Stimulated activated CD4-positive, alpha-beta T cell treated with anti-CD3 and anti-CD28 coated beads, TNF-alpha, amount 100 ng/mL, for 24 hours (primary cell): ENCODE measurements around the gene OPCML.

ENCODE experiments used
- DNase-seq, 3 experiments: peaks; one replicate each; pipeline ENCODE4 v3.0.0-alpha.2; 2020; ENCODE audit warnings: low read depth in 3 of 3

OPCML gene

GRCh38 chr11:133232665-133233064 is 299.6 kb downstream of the OPCML start:
- no peak for DNase-seq

GRCh38 chr11:133230431-133230830 is 301.9 kb downstream of the OPCML start:
- no peak for DNase-seq

GRCh38 chr11:133228471-133229329 is 303.6 kb downstream of the OPCML start:
- no peak for DNase-seq

DNA sequence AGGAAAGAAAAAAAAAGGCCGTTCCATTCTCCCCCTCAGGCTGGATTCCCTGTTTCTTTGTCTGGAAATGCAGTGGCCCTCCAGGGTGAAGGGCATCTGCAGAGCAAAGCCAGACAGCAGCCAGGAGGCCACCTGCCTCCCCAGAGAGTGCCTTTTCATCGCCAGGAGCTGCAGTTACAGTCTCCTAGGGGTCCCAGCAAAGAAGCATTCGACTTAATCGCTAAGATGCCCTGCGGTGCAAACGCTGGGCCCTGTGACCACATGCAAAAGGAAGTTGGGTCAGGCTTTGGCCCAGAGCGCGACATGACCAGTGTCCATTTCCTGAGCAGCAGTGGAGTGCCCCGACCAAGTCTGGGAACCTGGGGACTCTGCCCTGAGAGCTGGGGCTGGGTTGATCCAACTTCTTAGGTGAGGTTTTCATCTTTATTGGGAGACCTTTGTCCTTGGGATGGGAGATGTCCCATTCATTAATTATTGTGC is 304.6 kb downstream of the OPCML start:
- DNase-seq, result no peak

DNA sequence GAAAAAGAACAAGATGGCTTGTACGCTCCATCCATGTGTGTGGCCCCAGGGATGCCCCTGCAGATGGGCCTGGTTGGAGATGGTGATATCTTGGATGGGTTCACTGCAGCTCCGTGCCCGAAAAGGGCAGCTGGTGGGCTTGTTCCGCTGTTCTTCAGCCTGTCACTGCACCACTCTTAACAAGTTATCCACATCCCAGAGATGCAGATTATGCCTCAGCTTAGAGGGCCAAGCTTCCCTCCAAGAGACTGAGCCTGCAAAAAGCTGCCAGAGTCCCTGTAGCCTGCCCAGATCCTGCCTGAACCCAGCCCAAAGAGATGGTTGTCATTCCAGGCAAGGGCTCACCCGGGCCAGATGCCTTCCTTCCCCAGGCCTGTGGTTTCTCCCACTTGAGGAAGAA is 308.0 kb downstream of the OPCML start:
- no peak for DNase-seq

DNA sequence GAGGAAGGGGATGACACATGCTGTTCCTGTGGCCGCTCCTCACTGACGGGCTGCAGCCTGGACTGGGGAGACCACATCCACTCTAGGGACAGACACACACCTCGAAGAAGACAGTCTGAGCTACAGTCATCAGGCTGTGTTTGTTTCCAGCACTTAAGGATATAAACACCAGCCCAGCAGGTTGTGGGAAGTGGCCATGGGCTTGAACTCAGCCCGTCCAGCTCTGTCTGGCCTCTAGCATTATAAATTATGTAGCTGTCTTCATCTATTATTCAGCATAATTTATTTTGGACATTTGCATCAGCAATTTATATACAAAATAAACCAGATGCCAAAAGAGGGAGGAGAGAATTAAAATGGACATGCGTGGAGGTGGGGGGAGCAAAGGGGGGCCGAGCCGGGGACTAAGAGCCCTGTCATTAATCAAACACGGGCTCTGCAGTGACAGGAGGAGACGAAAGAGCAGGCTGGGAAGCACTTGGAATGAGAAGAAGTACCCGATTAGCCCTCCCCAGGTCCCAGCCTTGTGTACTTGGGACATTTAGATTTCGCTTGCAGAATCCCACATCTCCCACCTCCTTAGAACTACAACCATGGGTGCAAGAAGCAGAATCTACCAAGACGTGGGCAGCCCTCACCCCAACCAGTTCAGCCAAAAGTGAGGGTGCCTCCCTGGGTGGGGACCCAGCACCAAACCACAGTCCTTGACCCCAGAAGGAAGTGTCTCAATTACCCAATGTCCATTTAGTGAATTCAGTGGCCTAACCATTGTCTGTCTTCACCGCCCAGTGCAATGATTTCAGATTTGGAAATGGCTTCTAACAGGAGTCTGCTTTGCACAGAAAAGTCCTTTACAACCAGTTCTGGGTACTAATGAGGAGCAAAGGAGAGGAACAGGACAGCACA is 309.6 kb downstream of the OPCML start:
- DNase-seq, result no peak

GRCh38 chr11:133219543-133219942 is 312.8 kb downstream of the OPCML start:
- DNase-seq, result no peak

DNA sequence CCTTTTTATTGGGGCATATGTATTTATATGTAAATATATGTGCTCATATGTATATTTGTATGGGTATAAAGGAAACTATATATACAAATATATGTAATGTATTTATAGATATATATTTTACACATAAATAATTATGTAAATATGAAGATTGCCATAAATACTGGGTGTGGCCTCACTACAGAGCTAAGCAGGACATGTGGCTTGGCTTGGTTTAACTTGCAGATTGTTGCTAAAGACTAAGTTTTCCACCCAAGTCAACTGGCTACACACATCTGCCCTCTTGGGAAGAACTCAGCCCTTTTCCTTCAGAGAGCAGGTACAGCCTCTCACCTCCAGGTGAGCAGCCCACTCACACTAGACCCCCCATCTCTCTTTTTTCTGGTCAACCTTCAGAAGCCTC is 315.5 kb downstream of the OPCML start:
- DNase-seq, result no peak

- DNase-seq, result no peak
Observed at GRCh38 chr11:133215596-133216230, 316.6 kb downstream of the OPCML start.

DNA sequence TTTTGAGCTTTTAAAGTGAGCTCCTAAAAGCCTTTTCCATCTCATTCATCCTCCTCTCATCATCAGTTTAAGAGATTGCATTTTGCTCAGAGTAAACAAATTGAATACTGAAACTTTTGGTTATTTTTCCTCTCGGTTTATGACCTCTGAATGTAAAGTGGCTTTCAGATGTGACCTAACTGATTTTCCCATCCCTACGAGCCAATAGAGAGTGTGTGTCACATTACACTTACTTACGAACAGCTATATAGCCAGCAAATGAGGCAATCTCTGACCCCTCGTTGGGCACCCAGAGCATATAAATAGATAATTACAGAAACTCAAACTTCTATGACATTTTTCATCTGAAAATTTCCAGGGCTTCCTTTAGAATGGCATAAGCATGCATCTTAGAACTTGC is 317.7 kb downstream of the OPCML start:
- no peak for DNase-seq

DNA sequence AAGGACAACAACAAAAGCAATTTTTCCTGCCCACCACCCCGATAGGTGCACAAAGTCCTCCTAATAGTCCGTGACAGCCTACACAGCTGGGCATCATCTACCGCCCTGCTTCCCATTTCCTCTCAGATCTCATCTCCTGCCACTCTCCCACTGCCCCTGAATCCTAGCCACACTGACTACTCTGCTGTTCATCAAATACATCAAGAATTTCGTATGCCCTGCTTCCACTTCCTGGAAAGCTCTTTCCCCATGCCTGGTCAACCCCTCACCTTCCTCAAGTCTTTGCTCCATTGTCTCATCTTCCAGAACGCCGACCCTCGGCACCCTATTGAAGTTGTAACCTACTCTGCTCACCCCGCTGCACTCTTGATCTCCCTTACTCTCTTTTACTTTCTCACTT is 320.1 kb downstream of the OPCML start:
- DNase-seq, result no peak

GRCh38 chr11:133207995-133208394 is 324.3 kb downstream of the OPCML start:
- no peak for DNase-seq

DNA sequence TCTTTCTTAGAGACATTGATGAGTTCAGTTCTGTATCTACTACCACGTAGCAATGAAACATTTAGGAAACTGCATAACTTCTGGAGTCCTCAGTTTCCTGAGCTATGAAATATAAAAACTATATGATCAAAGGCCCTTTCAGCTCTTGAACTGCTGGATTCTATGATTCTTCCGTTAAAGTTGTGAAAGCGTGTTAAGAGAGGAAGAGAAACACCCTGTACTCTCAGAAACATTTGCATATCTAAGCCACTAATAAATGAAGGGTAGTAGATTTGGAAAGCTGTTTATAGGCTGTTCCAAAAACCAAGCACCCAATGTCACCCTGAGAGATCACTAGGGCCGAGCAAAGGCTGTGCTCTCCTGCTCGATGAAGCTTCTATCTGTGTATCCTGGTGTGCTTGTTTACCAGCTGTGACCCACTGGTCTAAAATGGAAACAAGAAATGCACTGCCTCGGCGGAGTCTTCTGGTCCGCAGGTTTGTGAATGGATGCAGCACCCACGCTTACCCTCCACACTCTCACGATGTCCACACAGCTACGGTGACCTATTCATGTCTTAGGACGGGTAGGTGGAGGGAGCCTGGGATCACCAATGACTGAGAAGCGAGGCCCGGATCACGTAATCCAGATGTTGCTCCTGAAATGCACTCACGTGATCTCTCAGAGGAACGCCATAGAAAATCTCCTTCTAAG is 325.8 kb downstream of the OPCML start:
- no peak for DNase-seq

- no peak for DNase-seq
Observed at GRCh38 chr11:133204158-133204557, 328.1 kb downstream of the OPCML start.

GRCh38 chr11:133202816-133203215 is 329.5 kb downstream of the OPCML start:
- DNase-seq, result no peak

- DNase-seq, result no peak
Observed at GRCh38 chr11:133198438-133198837, 333.9 kb downstream of the OPCML start.

DNA sequence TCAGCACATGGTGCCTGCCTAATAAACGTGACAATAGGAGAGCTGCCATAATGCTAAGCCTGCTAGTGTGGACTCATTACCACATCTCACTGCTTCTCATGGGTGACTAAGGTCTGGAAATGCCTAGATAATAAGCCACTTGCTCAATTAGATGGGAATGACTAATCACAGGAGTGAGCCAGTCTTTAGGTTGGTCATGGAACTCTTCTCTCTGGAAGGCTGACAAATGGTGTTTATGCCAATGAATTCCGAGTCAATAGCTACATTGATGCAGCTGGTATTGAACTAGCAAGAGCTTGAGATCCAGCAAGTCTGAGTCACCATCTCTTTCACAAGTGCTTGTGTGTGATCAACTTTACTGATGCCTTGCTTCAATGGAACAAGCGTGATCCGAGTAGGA is 334.9 kb downstream of the OPCML start:
- DNase-seq, result no peak

GRCh38 chr11:133191931-133192330 is 340.4 kb downstream of the OPCML start:
- DNase-seq, result no peak

DNA sequence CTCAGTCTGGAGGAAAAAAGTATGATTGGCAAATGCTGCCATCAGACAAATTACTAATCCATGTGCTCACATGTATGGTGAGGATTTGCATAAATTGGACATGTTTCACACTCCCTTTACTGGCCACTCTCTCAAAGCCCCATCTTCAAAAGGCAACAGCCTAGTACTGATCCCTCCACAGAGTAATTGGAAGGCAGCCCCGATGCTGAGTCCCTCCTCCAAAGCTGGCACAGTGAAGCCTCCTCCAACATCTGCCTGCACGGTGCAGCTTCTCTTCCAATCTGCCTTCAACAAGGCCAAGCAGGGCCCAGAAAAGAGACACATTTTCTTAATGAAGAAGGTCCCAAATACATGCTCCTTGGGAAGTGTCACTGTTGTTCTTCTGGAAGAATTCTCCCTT is 350.6 kb downstream of the OPCML start:
- DNase-seq, result no peak

GRCh38 chr11:133181066-133181465 is 351.2 kb downstream of the OPCML start:
- DNase-seq, result no peak

DNA sequence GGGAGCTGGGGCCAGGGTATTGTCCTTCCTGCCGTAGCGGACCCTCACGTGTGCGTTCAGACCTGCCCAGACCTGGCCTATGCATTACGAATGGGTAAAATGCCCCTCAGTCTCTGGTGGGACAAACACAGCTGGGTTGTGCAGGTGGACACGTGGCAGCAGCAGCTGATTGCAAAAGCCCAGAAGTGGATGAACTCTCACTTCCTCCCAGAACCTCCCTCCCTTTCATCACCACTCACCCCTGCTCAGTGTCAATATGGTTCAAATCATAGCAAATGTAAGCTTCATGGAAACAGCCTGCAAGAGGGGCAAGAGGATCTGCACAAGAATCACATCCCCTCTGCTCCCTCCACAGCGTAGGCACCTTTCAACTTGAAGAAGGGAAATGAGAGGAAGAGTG is 352.1 kb downstream of the OPCML start:
- DNase-seq, result no peak

GRCh38 chr11:133176748-133177147 is 355.6 kb downstream of the OPCML start:
- no peak for DNase-seq
